Fibroblast of villous mesenchyme (primary cell): Measurements from ENCODE around the gene AJM1. TPM values are rescaled to one million over a fixed set of nuclear protein-coding genes. Genes with fewer than 3 reads are reported as not detected.

Experiments used
- DNase-seq: peaks from one replicate; pipeline ENCODE4 v3.0.0-alpha.2; 2010; ENCODE audit warnings: low read depth
- H3K4me3 ChIP-seq: 2 replicates; pipeline ENCODE4 v1.5.1; 2011; ENCODE audit warnings: low read depth, mild to moderate bottlenecking, low read length
- CTCF ChIP-seq: IDR thresholded peaks from 2 replicates; pipeline ENCODE4 v1.5.1; 2012; ENCODE audit warnings: low read depth, mild to moderate bottlenecking, low read length; ENCODE audit not compliant: insufficient read depth
- total RNA-seq: library from RNA; depleted of rRNA; stranded (reverse); fragments of >200 nt; gene quantifications from 2 replicates; pipeline ENCODE4 v1.2.3, GENCODE V29; 2012

Gene AJM1
- total RNA-seq, 1 donor: 0.86 TPM

- no peak for DNase-seq
- TF ChIP-seq CTCF: no peak
- H3K4me3 ChIP-seq: no peak overlapping the region
Observed at GRCh38 chr9:136824496-136825225, 17.6 kb upstream of the AJM1 start.

DNA sequence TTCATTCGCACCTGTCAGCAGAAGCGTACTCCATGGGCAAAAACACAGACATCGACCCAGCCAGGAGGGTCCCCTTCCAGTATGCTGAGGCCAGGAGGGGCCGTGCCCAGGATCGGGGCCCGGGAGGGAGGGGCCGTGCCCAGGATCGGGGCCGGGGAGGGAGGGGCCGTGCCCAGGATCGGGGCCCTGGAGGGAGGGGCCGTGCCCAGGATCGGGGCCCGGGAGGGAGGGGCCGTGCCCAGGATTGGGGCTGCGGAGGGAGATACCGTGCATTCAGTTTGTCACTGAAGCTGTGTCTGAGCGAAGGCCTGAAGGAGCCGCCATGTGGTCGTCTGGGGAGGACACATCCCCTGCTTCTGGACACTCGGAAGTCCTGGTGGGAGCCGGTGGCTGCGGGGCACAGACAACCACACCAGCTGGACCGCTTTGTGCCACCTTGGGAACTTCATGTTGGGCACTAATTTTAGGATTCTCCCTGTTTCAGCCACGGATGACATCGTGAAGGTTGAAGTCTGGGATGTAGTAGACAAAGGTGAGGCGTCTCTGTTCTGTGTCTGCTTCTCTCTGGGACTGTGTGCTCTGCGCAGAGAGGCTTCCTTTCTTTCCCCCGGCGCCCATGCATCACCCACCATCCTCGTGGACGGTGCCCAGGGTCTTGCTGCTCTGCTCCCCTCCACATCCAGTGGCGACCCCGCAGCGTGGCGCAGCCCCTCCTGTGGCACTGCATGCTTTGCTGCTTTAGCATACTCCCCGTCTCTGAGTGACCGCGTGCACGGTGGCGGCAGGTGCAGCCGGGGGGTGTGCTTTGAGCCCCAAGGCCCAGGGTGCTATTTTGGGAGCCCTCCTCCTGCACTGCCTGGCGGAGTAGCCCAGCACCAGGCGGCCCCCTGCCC, 16.7 kb upstream of the AJM1 start:
- DNase-seq: no peak
- no peak for TF ChIP-seq CTCF
- H3K4me3 ChIP-seq: no peak overlapping the region

- no peak for DNase-seq
- no peak for TF ChIP-seq CTCF
- no peak overlapping the region for H3K4me3 ChIP-seq
Observed at GRCh38 chr9:136826188-136826541, 16.1 kb upstream of the AJM1 start.

DNA sequence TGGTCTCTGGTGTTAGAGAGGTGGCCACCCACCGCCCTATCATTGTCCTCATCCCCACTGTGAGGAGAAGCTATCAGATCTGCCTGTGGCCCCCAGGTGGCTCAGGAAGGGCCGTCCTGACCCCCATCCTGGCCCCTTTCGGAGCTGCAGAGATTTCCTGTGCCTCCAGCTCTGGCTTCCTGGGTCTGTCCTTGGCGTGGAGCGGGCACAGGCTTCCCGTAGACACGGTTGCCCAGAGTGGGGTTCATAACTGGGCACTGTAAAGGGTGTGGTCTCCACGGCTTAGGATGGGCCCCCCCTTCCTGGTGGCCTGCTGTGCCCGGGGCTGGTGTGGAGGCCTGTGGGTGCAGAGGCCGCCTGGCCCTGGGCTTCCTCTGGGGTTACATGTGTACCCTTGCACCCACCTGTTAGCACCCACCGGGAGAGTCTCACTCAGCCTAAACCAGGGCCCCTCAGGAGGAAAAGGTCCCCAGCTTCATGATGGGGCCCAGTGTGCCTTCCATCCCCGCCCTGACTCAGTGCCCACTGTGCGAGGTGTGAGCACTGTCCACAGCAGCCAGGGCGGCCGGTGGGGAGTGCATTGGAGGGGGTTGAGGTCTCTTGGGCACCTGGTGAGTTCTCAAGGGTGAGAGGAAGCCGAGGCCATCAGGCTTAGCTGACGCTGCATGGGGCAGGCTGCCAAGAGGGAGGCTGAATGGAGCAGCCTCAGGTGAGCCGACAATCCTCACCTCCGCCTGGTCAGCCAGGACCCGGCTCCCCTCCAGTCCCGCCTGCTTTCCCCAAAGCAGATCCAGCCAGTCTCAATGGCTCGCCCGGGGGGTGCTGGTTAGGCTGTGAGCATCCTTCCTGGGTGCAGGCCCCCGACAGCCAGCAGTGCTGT, 15.3 kb upstream of the AJM1 start:
- no peak for TF ChIP-seq CTCF
- no peak for DNase-seq
- no peak overlapping the region for H3K4me3 ChIP-seq

DNA sequence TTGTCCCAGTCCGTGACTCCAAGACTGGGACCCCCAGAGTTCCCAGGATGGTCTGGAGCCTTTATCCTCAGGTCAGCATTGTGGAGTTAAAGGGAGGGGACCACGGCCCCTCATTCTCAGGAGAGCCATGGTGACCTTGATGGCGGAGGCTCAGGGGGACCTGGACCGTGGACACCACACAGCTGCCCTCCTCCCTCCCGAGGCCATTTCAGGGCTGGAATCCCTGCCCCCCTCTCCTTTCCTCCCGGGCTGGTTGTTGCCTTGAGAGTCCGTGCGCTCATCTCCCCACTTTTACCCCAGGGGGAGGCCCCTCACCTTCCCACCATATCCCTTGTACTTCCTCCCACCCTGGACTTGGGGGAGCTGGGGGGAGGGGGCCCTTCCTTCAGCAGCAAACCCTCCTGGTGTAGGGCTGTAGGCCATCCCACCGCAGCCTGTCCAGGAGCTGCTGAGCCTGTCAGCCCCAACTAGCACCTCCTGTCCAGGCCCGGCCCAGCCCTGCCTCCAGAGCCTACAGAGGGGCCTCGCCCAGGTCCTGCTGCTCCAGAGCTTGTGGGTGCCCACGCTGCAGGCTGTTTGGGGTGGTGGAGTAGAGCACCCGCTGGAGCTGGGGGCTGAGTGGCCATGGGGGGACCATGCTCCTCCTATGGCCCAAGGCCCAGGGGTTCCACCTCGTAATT, 14.3 kb upstream of the AJM1 start:
- no peak for TF ChIP-seq CTCF
- no peak overlapping the region for H3K4me3 ChIP-seq
- DNase-seq: no peak
